Body of pancreas (tissue), 4 donors: ENCODE data around the gene SP7.

ENCODE experiments used
- POLR2A ChIP-seq, 3 donors: fragments of 450-650 bp; IDR thresholded peaks; one replicate each; pipeline ENCODE4 v1.6.1; 2016; ENCODE audit warnings: antibody characterized with exemption in 3 of 3, mild to moderate bottlenecking in 2 of 3
- TF ChIP-seq, protein P1 (sequence below), 7 experiments: fragments of 450-650 bp in 4 of 7; fragments of 200-600 bp in 3 of 7; sonication (generic) in 3 of 7; IDR thresholded peaks; one replicate each; pipeline ENCODE4 v1.5.1; 2016 to 2019; ENCODE audit warnings: antibody characterized with exemption in 7 of 7

GRCh38 chr12:53324113-53324778, 11.9 kb downstream of the SP7 start:
- TF ChIP-seq, protein P1, sequence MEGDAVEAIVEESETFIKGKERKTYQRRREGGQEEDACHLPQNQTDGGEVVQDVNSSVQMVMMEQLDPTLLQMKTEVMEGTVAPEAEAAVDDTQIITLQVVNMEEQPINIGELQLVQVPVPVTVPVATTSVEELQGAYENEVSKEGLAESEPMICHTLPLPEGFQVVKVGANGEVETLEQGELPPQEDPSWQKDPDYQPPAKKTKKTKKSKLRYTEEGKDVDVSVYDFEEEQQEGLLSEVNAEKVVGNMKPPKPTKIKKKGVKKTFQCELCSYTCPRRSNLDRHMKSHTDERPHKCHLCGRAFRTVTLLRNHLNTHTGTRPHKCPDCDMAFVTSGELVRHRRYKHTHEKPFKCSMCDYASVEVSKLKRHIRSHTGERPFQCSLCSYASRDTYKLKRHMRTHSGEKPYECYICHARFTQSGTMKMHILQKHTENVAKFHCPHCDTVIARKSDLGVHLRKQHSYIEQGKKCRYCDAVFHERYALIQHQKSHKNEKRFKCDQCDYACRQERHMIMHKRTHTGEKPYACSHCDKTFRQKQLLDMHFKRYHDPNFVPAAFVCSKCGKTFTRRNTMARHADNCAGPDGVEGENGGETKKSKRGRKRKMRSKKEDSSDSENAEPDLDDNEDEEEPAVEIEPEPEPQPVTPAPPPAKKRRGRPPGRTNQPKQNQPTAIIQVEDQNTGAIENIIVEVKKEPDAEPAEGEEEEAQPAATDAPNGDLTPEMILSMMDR (IDR thresholded peaks at IDR 0.05): no peak
- TF ChIP-seq POLR2A (IDR thresholded peaks at IDR 0.05): no peak
